GM19395 (cell line): Measurements from ENCODE around the gene SPOUT1.

Experiments
- ATAC-seq: cut with Tn5 transposase; IDR thresholded peaks from one replicate; pipeline ENCODE4 v1.9.1; 2021; ENCODE audit warnings: mild to moderate bottlenecking, moderate library complexity; ENCODE audit not compliant: unreplicated experiment

The SPOUT1 gene

DNA sequence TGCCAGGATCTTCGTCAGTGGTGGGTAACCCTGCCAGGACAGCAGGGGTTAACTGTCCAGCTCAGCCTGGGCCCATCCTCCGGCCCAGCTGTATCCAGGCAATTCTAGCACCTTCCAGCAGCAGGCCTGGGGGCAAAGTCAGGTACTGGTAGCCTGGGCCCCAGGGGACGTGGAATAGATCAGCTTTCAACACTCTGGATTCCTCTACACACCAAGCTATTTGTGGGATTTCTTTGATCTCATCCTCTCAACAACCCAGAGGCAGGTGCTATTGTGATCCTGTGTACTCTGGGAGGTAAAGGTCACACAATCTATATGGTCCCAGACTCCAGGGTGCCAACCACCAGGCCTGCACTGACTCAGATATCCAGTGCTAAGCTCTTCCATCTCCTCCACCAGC, 8.7 kb upstream of the SPOUT1 start:
- ATAC-seq: no peak

DNA sequence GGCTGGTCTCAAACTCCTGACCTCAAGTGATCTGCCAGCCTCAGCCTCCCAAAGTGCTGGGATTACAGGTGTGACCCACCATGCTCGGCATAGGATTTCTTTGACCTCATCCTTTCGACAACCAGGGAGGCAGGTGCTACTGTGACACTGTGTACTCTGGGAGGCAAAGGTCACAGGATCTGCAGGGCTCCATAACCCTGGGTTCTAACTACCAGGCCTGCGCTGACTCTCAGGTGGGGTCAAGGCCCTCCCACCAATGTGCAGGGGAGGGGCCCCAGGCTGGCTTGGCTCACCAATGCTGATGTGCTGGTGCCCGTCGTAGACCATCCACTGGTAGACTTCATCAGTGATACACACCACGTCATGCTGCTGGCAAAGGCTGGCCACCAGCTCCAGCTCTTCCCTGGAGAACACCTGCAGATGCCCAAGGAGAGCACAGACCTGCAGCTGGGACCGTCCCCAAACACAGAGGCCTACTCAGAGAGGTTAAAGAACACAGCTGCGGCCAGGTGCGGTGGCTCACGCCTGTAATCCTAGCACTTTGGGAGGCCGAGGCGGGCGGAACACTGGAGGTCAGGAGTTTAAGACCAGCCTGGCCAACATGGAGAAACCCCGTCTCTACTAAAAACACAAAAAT, 7.0 kb upstream of the SPOUT1 start:
- no peak for ATAC-seq

DNA sequence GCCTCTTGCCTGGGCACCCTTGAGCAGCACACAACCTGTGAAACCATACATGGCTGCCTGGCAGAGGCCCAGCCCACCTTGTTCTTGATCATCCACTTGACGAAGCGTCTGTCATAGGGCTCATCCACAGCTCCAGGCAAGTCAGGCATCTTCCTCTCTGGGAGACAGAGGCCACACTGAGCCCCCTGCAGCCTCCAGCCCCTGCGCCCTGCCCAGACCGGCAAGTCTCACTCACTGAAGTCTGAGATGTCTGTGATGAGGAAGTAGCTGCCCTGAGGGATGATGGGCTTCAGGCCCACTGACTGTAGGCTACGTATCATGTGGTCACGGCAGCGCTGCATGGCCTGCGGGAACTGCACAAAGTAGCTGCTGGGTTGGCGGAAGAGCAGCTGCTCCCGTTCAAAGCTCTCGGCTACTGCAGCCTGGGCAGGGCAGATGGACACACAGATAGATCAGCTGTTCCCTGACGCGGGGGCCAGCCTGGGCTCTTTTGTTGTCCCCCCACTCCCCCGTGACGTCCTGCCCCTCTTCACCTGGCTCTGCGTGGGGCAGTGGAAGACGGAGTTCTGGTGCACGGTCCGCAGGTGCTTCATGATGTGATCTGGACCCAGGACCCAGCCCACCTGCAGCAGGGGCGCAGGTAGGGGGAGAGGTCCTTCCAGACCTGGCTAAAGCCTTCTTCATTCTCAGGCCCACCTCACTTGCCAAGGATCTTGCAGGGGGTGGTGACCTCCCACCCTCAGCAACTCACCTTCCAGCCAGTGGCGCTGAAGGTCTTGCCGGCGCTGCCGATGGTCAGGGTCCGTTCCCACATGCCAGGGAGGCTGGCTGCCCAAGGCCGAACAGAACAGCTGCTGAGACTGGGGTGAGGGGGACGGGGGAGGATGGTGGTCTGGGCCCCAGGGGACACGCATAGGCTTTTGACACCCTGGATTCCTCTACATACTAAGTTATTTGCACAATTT, 5.9 kb upstream of the SPOUT1 start:
- ATAC-seq: no peak

DNA sequence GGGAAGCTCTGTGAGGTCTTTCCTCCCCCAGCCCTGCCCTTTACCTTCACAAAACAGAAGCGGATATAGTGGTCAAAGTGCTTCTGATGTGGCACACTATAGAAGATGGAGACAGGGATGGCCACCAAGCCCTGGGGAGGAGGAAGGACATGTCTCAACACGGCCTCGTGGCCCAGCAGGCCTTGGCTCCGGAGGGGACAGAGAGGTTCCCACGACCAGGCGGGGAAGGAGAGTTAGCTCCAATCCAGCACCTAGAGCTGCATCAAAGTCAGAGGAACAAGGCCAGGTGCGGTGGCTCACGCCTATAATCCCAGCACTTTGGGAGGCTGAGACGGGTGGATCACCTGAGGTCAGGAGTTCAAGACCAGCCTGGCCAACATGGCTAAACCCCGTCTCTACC, 4.1 kb upstream of the SPOUT1 start:
- no peak for ATAC-seq

DNA sequence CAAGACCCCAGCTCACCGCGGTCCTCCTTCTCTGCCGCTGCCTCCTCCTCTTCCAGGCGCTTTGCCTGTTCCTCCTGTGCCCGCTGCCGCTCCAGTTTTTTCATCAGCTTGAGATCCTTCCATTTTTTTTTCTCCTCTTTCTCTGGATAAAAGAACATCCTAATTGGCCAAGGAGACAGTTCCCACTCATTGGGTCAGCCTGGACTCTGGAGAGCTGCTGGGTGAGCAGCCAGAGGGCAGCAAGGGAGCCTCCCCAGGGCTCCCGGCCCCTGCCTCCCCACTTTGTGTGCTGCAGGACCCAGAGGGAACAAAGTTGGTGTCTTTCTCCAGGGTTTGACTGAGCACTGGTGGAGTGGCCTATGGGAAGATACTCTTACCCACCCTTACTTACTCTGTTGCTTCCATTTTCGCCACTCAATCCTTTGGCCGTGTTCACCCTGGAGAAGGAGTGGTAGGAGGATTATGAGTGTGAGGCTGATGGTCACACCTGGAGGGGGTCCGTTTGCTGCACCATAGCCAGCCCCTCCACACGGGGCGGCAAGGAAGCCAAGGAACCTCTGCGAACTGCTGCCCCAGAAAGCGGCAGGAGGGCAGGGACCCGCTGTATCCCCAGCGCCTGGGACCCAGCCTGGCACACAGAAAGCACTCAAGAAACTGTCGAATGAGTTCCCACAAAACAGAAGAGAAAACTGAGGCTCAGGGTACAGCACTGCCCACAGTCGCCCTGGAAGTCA, 708 bp downstream of the SPOUT1 start:
- ATAC-seq: peak; percentile 5

DNA sequence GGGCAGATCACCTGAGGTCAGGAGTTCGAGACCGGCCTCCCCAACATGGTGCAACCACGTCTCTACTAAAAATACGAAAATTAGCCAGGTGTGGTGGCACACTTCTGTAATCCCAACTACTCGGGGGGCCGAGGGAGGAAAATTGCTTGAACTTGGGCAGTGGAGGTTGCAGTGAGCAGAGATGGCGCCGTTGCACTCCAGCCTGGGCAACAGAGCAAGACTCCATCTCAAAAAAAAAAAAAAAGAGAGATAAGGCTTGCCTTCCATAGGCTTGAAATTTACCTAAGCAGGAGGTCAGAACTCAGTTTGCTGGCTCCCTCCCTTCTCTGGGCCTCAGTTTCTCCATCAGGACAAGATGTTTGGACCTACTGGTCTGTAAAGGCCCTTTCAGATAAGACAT, 1.3 kb downstream of the SPOUT1 start:
- ATAC-seq: no peak

DNA sequence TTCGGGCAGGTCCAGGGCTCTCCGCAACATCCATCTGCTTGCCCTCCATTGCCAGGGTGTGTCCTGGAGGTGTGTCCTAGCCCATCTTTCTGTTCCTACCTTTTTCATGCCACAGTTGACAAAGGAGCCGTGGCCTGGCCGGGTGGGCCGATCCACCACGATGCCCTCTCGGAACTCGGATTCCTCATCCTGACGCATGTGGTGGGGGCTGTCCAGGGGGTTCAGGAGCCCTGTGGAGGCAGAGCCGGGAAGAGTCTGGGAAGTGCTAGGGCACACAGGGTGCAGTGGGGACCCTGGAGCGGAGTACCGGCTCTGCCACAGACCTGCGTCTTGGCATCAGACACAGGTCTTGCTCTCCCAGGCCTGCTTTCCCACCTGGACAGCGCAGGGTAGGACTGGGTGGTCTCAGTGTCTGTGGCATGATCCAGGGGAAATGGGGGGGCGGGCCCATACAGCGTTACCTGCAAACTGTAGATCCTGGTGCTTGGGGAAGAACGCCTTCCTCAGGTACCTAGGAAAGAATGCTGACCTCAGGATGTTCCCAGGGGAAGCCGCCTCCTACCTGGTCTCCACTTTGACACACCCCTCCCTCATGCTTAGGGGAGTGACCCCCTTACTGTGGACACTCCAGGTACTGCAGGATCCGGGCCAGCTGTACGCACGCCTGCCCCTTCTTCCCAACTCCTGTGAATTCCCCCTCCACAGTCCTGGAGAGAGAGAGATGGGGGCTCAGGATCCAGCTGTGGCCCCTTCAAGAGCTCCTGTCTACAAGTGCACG, 3.5 kb downstream of the SPOUT1 start:
- no peak for ATAC-seq

DNA sequence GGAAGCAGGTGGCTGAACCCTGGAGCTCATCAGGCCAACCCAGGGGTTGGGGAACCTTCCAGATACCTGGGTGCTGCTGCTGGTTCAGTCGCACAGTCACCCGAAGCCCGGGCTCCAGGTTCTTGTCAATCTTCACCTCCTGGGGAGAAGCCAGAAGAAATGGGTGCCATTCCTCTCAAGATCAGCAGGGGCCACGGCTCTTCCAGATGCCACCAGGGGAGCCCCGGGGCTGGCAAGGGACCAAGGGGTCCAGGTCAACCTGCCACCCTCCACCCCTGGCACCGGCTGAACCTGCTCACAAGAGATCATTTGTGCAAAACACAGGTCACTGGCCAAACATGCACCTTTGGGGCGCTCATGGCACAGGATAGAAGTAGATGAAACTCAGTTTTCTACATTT, 4.7 kb downstream of the SPOUT1 start:
- ATAC-seq: no peak

DNA sequence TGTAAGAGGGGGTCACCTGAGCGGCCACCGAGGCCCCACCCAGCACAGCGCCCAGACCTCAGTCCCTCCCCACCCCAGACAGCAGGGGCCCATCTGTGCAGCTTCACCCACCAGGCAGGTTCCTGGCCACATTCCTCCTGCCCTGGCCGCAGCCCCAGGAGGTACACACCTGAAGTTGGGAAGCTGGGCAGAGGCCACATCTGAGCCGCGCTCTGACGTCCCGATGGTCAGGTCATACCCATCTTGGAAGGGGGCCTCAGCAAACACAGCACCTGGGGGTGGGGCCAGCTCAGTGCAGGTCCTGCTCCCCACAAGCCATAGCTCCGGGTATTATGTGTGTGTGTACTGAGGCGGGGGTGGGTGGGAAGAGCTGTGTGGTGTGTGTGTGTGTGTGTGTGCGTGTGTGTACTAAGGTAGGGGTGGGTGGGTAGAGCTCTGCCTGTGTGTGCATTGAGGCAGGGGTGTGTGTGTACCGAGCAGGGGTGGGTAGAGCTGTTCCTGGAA, 5.6 kb downstream of the SPOUT1 start:
- no peak for ATAC-seq

DNA sequence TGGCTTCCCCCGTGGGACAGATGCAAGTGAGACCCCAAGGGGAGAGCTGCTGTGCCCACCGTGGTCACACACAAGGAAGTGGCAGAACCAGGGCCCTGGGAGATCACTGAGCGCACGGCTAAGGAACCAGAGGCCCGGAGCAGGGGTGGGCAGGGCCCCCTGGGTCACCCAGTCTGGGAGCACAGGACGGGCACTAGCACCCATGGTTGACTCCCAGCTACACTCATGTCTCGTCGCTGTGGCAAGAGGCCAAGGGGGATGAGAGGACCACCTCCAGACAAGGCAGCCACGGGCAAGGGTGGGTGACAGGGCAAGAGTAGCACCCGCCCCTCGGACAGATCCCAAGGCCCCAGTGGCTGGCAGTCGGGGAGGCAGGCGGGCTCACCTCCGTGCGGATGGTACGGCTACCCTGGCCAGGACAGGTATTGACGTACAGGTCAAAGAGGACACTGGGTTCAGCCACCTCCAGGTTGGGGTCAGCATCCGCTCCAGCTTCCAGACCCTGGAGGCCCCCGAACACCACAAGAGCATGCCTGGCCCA, 6.2 kb downstream of the SPOUT1 start:
- no peak for ATAC-seq

DNA sequence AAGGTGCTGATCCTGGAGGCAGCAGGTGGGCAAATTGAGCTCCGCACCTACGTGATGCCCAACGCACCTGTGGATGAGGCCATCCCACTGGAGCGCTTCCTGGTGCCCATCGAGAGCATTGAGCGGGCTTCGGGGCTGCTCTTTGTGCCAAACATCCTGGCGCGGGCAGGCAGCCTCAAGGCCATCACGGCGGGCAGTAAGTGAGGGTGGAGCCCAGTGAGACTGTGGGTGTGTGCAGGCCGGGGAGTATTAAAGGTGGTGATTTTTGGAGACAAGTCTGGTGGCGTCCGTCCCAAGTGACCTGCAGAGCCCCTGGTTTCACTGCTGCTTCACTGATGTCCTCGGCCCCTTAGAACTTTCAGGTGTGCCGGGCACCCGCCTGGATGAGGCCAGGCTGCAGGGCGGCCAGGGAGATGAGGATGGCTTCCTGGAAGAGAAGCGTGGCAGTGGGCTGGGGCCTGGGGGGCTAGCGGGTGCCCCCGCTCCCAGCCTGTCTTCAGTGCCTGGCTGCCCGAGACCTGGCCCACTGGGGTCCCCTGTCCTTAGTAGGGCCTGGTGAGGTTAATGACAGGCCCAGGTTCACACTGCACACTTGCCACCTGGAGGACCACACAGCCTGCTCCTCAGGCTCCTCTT, 7.1 kb downstream of the SPOUT1 start:
- ATAC-seq: no peak

DNA sequence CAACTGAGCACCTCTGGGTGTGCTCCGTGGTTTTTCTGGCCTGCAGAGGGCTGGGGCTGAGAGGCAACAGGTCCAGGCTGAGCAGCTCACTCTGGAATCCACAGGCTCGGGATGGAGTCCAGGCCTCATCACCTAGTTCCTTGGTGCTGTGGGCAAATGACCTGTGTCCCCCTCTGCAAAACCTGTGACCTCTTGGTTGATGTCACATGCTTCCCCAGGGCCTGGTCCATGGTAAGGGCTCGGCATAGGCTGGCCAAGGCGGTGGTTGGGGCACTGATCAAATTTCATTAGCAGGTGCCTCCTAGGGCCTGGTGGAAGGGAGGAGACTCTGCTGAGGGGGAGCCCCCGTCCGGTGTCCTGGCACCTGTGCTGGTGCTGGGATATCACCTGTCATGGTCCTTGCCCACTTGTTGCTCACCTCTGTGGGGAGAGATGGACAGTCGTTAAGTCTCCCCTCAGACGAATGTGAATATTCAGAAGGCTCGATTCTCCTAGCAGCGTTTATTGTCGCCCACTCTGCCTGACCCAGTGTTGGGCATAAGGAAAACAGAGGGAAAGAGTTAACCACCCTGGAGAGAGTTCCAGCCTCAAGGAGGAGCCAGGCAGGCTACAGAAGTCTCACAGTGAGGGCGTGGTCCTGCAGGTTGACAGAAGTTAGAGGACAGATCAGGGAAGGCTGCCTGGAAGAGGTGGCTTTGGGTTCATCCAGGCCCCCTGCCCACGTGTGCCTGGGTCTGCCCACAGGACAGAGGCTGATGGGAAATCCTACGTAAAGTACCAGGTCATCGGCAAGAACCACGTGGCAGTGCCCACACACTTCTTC, 7.8 kb downstream of the SPOUT1 start:
- ATAC-seq: no peak

DNA sequence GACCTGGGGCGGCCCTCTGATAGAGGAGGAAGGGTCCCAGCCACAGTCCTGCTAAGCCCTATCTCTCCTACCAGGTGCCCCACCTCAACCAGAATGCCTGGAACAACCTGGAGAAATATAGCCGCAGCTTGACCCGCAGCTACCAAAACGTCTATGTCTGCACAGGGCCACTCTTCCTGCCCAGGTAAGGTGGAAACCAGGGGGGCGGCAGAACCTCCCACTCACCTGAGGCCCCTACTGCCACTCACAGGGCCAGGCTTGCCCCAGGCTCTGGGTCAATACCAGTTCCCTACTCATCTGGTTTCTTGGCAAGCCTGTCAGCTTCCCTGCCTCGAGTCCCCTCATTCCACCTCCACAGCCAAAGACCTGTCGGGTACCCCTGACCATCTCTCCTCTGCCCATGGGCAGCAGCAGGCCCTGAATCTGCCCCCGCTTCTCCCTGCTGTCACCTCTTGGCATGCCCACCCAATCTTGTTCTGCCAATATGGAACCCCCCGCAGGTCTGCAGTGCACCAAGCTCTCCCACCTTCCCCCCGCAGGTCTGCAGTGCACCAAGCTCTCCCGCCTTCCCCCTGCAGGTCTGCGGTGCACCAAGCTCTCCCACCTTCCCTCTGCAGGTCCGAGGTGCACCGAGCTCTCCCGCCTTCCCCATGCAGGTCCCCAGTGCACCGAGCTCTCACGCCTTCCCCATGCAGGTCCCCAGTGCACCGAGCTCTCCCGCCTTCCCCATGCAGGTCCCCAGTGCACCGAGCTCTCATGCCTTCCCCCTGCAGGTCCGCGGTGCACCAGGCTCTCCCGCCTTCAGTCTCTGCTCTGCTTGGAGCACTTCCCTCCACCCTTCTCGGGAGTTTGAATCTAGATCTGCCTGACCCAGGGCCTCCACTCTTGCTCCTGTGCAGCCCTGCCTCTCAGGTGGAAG, 8.7 kb downstream of the SPOUT1 start:
- ATAC-seq: no peak

DNA sequence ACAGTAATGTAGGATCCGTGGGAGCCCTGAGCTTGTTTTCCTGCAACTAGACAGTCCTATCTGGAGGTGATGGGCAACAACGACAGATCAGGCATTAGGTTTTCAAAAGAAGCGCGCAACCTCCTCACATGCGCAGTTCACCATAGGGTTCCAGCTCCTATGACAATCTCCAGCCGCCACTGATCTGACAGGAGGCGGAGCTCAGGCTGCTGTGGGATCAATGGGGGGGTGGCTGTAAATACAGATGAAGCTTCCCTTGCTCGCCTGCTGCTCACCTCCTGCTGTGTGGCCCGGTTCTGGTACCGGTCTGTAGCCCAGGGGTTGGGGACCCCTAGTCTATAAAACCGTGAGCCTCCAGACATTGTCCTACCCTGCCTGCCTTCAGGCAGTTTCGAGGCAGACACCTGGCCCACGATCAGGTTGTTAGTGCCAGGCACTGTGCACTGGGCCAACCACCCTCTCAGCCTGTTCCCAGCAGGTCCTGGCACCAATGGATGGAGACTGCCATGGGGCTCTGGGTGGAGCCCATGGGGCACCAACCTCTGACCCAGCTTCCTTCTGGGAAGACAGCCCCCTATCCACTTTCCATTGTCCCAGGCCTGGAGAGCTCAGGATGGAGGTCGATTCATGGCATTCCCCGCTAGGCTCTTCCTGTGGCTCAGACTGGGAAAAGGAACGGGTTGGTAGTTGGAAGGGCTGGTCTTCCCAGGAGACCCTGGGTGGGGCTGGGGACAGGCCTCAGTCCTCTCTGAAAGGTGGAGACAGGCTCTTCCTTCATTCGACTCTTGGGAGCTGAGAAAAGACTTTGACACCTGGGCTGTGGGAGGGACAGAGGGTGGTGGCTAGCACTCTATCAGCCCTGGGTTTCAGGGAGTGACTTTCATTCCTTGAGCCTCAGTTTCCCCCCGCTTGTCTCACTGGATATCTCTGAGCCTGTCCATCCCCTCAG, 9.6 kb downstream of the SPOUT1 start:
- no peak for ATAC-seq

DNA sequence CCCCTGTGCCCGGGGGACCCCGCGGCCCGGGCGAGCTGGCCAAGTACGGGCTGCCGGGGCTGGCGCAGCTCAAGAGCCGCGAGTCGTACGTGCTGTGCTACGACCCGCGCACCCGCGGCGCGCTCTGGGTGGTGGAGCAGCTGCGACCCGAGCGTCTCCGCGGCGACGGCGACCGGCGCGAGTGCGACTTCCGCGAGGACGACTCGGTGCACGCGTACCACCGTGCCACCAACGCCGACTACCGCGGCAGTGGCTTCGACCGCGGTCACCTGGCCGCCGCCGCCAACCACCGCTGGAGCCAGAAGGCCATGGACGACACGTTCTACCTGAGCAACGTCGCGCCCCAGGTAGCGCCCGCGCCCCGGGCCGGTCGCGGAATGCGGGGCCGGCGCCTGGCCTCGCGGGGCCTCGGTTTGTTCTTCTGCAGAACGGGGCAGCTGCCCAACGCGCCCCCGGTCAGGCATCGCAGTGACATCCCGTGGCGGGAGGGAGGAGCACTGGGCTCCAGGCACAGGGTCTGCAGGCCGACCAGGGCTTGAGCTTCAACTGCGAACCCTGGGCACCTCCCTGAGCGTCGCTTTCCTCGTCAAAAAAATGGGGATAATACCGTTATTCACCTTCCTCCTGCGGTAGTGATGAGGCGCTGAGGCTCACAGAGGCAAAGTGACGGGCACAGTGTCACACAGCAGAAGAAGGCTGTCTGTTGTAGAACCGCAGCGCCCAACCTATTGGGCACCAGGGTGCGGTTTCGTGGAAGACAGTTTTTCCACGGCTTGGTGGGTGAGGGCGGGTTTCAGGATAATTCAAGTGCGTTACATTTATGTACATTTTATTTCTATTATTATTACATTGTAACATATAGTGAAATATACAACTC, 10.5 kb downstream of the SPOUT1 start:
- peak; percentile 26 for ATAC-seq
